Uterus (tissue), 2 donors: ENCODE measurements around the gene ABCC2.

ENCODE experiments used
- CTCF ChIP-seq, 4 experiments: fragments of 200-600 bp in 2 of 4; fragments of 450-650 bp in 2 of 4; sonication (generic) in 2 of 4; IDR thresholded peaks; one replicate each; pipeline ENCODE4 v1.5.1; 2016 to 2019; ENCODE audit warnings: antibody characterized with exemption in 4 of 4, mild to moderate bottlenecking in 2 of 4, moderate library complexity in 1 of 4
- POLR2A ChIP-seq, 2 donors: fragments of 450-650 bp; IDR thresholded peaks; one replicate each; pipeline ENCODE4 v1.6.1; 2016; ENCODE audit warnings: antibody characterized with exemption in 2 of 2, mild to moderate bottlenecking in 1 of 2, moderate library complexity in 1 of 2

GRCh38 chr10:99787311-99787710 lies 4.9 kb downstream of the ABCC2 start:
- no peak for TF ChIP-seq CTCF (IDR thresholded peaks at IDR 0.05)
- TF ChIP-seq POLR2A (IDR thresholded peaks at IDR 0.05) = no peak
